Right atrium auricular region (tissue), 2 donors: ENCODE measurements around the gene GPSM3. TPM values are rescaled to one million over a fixed set of nuclear protein-coding genes. Genes with fewer than 3 reads are reported as not detected.

Source experiments
- DNase-seq: peaks from one replicate; pipeline ENCODE4 v3.0.0-alpha.2; 2019; ENCODE audit warnings: low spot score
- H3K27ac ChIP-seq, 2 donors: fragments of 200-600 bp; sonication (generic); 1 replicate in 1 of 2; 2 replicates in 1 of 2; pipeline ENCODE4 v1.5.1; 2016 to 2019
- H3K27me3 ChIP-seq, 2 donors: fragments of 200-600 bp; sonication (generic); one replicate each; pipeline versions ENCODE4 v1.5.1 to v1.6.0; 2017 to 2019
- H3K36me3 ChIP-seq: fragments of 200-600 bp; sonication (generic); one replicate; pipeline ENCODE4 v1.5.1; 2016
- H3K4me1 ChIP-seq, 2 donors: fragments of 200-600 bp; sonication (generic); one replicate each; pipeline versions ENCODE4 v1.5.1 to v1.6.0; 2017 to 2019
- H3K4me3 ChIP-seq, 2 donors: fragments of 200-600 bp; sonication (generic); 1 replicate in 1 of 2; 2 replicates in 1 of 2; pipeline ENCODE4 v1.5.1; 2017 to 2019; ENCODE audit warnings: mild to moderate bottlenecking in 1 of 2, moderate library complexity in 1 of 2
- H3K9me3 ChIP-seq, 2 donors: fragments of 200-600 bp; sonication (generic); one replicate each; pipeline ENCODE4 v1.5.1; 2019
- CTCF ChIP-seq, 2 donors: fragments of 200-600 bp; sonication (generic); IDR thresholded peaks; one replicate each; pipeline ENCODE4 v1.5.1; 2019; ENCODE audit warnings: antibody characterized with exemption in 2 of 2
- total RNA-seq, 2 donors: library from RNA; depleted of rRNA; stranded (reverse); fragments of >200 nt; gene quantifications; one replicate each; pipeline ENCODE4 v1.1.0, GENCODE V29; 2016

GPSM3 gene
- total RNA-seq, 2 donors from 2014 or later: 3.6 to 9.0 TPM

GRCh38 chr6:32182555-32182981 lies 9.9 kb downstream of the GPSM3 start:
- no peaks in the 10 kb centered on the region for H3K27me3 ChIP-seq
- DNase-seq: no peak
- peak overlapping the region; percentile 69 to 90 for H3K27ac ChIP-seq
- no peaks in the 10 kb centered on the region for H3K9me3 ChIP-seq
- TF ChIP-seq CTCF (IDR thresholded peaks at IDR 0.05): no peak
- H3K4me3 ChIP-seq: no peak overlapping the region
- H3K4me1 ChIP-seq: peaks cover 0 to 68% of the 10 kb centered on the region in 2 donors
- peaks cover 43% of the 10 kb centered on the region for H3K36me3 ChIP-seq

- H3K27me3 ChIP-seq: no peaks in the 10 kb centered on the region
- TF ChIP-seq CTCF (IDR thresholded peaks at IDR 0.05): no peak
- H3K4me3 ChIP-seq: no peak overlapping the region
- no peak for DNase-seq
- no peaks in the 10 kb centered on the region for H3K9me3 ChIP-seq
- H3K36me3 ChIP-seq: peaks cover 38% of the 10 kb centered on the region
- peaks cover 0 to 67% of the 10 kb centered on the region in 2 donors for H3K4me1 ChIP-seq
- H3K27ac ChIP-seq: peak overlapping the region; percentile 10 to 90
Measured at GRCh38 chr6:32181915-32182529, 10.4 kb downstream of the GPSM3 start.

GRCh38 chr6:32181148-32181702 lies 11.2 kb downstream of the GPSM3 start:
- H3K9me3 ChIP-seq: no peaks in the 10 kb centered on the region
- no peak for TF ChIP-seq CTCF (IDR thresholded peaks at IDR 0.05)
- no peak overlapping the region for H3K27ac ChIP-seq
- peaks cover 0 to 67% of the 10 kb centered on the region in 2 donors for H3K4me1 ChIP-seq
- H3K36me3 ChIP-seq: peaks cover 30% of the 10 kb centered on the region
- DNase-seq: no peak
- H3K4me3 ChIP-seq: no peak overlapping the region
- no peaks in the 10 kb centered on the region for H3K27me3 ChIP-seq

GRCh38 chr6:32179766-32180405 lies 12.6 kb downstream of the GPSM3 start:
- no peak for DNase-seq
- H3K4me3 ChIP-seq: no peak overlapping the region
- H3K36me3 ChIP-seq: peaks cover 28% of the 10 kb centered on the region
- H3K27ac ChIP-seq: peak overlapping the region; percentile 92 to 94
- TF ChIP-seq CTCF (IDR thresholded peaks at IDR 0.05): no peak
- peaks cover 0 to 69% of the 10 kb centered on the region in 2 donors for H3K4me1 ChIP-seq
- H3K9me3 ChIP-seq: no peaks in the 10 kb centered on the region
- H3K27me3 ChIP-seq: no peaks in the 10 kb centered on the region

- H3K27me3 ChIP-seq: no peaks in the 10 kb centered on the region
- peak overlapping the region; percentile 92 to 94 for H3K27ac ChIP-seq
- H3K9me3 ChIP-seq: no peaks in the 10 kb centered on the region
- H3K36me3 ChIP-seq: peaks cover 28% of the 10 kb centered on the region
- H3K4me3 ChIP-seq: peak overlapping the region; percentile 88 to 95
- TF ChIP-seq CTCF (IDR thresholded peaks at IDR 0.05): no peak
- H3K4me1 ChIP-seq: peaks cover 0 to 67% of the 10 kb centered on the region in 2 donors
- no peak for DNase-seq
Measured at GRCh38 chr6:32178547-32179440, 13.6 kb downstream of the GPSM3 start.
